C1 segment of cervical spinal cord (tissue), 14 donors: Measurements from ENCODE around the gene PGBD4.

Experiments
- DNase-seq, 14 donors: peaks; one replicate each; lab custom pipeline; 2025; lab: John Stamatoyannopoulos, UW

The PGBD4 gene

DNA sequence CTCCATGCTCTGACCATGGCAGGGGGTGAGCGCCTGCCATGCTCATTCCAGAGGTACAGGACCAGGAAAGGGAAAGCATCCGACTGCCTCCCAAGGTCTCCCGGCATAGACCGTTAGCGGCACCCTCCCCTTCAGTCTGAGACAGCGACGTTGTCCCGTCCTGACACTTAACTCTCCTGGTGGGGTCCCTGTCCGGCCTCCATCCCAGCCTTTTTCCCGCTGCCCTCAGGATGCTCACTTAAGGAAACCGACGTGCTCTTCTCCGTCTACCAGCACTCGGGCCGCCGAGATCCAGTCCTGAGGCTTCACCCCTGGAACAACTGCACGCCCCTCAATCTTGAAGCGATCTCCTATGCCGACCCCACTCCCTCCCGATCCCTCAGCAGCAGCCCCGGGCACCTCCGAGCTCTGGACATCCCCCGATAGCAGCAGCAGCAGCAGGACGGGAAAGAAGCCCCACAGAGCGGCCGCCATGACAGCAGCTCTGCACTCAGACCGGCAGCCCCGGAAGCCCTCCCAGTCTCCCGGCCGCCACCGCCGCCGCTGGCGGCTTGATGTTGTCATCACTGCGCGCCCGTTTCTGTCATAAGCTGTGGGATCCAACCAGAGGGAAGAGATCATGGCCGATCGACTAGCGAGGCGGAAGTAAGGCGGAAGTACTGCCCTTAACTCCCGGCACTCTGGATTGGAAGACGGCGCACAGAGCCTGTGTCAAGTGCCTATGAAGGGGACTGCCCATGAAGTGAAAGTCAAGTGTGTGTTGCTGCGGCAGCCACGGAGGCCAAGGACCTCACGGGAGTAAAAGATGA, at the start of gene PGBD4, which contains the start of gene EMC7:
PGBD4 (plus strand) TSS at position 718 of the 809 bp plus-strand sequence. CDS start 449 bp downstream, outside the sequence.
EMC7 (minus strand) TSS at position 497 of the 809 bp plus-strand sequence; CDS start at position 474, 23 bp downstream.
- peak; percentile 83 to 99 (median 98) for DNase-seq

DNA sequence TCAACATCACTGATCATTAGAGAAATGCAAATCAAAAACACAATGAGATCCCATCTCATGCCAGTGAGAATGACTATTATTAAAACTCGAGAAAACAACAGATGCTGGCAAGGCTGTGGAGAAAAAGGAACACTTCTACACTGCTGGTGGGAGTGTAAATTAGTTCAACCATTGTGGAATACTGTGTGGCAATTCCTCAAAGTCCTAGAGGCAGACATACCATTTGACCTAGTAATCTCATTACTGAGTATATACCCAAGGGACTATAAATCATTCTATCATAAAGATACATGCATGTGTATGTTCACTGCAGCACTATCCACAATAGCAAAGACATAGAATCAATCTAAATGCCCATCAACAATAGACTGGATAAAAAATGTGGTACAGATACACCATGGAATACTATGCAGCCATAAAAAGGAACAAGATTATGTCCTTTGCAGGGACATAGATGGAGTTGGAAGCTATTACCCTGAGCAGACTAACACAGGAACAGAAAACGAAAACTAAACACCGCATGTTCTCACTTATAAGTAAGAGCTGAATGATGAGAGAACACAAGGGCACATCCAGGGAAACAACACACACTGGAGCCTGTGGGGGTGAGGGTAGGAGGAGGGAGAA, 47.7 kb upstream of the PGBD4 start:
- DNase-seq, result no peak

DNA sequence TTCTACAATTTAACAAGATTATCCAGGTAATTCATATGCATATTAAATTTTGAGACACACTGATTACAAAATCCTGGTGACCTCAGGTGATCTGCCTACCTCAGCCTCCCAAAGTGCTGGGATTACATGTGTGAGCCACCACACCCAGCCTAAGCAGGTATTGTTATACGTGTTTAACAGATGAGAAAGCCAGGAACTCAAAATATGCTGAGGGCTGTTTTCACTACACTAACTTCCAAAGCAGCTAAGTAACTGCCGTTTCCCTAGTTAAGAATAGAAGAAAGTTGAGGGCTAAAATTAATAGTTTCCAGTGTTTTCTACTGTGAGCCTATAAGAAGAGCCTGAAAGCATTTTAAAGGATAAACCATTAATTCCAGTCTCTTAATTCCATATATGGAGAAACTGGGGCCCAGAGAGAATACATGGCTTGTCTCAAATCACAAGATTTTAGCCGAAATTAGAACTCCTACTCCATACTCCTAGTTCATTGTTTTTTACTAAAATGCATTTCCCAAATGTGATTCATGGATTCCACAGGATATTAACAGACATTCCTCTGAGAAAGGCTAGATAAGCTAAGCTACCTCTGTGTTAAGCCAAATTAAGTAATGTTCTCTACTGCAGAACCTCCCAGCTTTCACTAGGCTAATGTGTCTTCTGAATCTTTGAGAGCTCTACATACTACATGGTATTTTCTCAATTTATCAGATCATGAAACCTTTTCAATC, 45.9 kb upstream of the PGBD4 start:
- DNase-seq, result no peak

DNA sequence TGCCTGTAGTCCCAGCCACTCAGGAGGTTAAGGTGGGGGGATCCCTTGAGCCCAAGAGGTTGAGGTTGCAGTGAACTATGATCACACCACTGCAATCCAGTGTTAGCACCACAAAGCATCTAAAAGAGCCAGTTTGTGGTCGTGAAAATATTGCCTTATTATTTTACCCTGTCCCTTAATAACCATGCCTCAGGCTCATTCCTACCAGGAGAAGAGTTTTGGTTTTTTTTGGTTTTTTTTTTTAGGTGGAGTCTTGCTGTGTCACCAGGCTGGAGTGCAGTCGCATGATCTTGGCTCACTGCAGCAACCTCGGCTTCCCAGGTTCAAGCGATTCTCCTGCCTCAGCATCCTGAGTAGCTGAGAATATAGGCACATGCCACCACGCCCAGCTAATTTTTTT, 45.0 kb upstream of the PGBD4 start:
- DNase-seq, result no peak

DNA sequence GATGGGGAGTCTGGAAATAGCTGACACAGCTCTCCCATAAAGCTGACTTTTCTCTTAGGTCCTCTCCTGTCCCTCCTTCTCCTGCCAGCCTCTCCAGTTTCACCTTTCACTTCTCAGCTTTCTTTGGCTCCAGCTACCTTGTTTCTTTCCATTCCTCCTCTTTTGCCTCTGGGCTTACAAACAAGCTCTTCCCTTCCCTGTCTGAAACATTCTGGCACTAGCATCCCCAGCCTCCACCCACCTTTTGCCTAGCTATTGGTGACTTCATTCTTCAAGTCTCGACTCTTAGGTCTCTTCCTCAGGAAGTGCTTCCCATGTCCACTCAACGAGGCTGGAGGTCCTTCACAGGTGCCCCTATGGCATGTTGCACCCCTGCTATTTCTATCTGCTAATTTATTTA, 42.4 kb upstream of the PGBD4 start:
- no peak for DNase-seq

DNA sequence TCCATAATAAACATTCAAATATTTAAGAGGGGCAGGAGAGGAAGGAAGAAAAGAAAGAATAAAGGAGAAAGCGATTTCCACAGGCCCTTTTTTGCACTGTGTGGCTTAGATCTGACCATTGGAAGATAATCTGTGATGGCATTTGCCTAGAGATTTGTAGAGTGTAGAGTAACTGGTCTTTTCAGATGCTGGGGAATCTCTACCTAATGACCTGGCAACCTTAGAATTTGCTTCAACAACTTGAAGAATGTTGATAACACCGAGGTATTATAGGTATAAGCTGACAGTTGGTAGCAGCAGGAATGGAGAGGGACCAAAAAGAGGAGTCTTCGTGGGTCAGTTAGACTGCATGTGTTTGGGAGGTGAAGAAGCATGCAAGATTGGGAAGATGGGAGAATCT, 41.9 kb upstream of the PGBD4 start:
- DNase-seq, result no peak

DNA sequence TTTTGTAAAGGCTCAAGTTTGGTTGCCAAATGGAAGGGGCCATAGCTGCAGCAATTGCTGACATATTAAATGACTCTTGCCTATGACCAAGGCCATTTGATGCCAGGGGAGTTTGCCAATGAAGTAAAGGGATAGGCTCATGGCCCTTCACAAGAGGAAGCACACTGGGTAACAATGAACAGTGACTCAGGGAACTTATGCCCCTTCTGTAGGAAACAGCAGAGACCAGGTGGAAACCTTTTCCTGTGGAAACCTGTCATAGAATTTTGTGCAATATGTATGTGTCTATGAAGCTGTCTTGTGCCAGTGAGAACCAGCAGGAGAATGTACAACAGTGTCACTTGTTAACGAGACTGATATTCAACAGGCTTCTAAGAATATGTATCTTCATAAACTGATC, 37.4 kb upstream of the PGBD4 start:
- DNase-seq, result no peak

DNA sequence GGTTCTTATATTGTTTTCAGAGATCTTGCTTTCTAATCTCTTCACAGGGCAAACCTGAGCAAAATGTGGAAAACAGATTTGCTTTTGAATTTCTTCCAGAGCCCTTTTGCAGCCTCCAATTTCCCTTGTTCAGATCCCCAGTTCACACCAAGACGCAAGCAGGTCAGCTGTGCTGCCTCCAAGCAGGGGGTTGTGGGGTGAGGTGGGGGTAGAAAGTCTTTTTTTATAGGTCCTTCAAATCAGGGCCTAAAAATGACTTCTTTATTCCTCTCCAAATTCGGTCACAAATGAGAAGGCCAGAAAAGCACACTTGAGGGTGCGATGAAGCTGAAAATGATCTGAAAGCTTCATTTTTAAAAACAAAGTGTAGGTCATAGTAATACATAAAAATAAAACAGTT, 36.6 kb upstream of the PGBD4 start:
- DNase-seq, result no peak

DNA sequence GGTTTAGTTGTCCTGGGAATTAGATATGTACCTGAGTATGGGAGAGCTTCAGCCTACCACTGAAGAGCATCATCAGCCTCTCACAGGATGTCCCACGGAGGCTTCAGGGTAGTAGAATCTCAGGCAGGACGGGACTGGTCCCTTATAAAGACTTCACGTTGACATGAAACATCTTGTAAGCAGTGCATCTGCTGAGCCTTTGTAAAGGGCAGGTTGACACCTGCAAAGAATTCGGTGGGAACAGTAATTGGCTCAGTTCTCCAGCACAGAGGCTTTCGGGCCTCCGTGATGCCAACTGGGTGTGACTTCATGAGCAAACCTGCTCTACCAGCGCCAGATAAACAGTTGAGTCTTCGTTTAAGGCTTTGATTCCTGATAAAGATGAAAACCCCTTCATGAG, 35.9 kb upstream of the PGBD4 start:
- no peak for DNase-seq

DNA sequence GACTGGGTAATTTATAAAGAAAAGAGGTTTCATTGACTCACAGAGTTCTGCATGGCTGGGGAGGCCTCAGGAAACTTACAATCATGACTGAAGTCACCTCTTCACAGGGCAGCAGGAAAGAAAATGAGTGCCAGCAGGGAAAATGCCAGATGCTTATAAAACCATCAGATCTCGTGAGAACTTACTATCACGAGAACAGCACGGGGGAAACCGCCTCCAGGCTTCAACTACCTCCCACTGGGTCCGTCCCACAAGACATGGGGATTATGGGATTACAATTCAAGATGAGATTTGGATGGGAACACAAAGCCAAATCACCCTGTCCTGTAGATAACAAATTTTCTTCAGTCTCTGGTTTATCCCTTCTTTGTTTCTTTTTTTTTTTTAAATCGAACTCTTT, 31.9 kb upstream of the PGBD4 start:
- DNase-seq, result no peak

DNA sequence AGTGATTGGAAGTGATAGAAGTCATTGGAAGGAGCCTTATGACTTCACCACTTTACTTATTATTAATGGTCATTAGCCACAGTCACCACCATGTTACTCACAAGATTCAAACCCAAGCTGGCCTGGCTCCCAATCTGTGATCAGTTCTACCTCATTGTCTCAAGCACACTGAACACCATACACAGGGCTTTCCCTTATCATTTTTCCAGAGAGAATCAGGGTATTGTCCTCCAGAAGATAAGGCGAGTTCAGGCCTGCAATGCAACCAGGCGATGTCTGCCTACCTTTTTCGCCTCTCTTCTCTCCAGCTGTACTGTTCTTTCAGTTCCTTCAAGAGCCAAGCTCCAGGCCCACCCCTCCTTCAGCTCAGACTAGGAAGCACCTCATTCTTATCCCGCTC, 25.1 kb upstream of the PGBD4 start:
- no peak for DNase-seq

DNA sequence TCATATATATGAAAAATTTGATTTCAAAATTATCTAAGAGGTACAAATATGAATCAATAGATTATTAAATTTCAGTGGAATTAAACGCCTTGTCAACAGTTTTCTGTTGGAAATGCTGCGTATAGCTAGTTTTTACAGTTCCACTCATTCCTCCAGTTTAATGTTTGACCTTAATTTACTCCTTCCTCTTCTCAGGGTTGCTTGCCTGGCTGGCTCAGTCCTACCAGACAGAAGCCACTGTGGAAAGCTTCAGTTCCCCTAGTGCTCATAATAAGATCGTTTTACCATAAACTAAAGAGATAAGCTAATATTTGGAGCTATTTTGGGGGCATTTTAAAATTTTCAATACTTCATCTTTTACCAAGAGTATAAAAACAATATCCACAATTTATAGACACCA, 23.0 kb upstream of the PGBD4 start:
- no peak for DNase-seq

DNA sequence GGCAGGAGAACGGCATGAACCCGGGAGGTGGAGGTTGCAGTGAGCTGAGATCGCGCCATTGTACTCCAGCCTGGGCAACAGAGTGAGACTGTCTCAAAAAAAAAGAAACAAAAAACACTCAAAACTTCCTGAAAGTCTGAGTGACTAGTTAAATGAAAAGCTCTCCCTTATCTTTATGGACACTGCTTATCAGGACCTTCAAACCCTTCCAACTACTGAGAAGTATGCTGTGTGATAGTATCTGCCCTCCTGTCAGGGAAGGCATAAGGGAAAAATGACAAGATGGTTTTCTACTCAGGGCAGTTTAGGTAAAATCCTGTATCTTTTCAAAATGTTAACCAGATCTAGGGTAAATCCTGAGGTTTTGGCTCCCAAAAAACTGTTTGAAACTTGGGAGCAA, 22.0 kb upstream of the PGBD4 start:
- DNase-seq, result no peak

DNA sequence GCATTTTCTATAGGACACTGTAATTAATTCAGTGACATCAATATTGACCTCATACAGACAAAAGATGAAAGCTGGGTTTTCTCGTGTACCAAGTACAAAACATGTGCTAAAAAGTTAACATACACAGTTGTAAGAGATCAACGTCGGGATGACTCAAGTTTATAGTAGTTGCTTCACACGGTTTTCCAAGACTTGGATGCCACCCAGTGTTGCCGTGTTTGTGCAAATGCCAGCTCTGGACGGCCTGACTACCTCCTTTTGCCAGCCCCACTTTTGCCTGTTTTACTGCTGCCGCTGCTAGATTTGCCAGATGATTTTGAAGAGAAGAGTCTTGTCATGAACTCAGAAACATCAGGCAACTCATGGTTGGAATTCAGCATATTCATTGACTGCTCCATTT, 17.8 kb upstream of the PGBD4 start:
- peak in 2 of 14 donors; percentile 2 to 20 for DNase-seq

DNA sequence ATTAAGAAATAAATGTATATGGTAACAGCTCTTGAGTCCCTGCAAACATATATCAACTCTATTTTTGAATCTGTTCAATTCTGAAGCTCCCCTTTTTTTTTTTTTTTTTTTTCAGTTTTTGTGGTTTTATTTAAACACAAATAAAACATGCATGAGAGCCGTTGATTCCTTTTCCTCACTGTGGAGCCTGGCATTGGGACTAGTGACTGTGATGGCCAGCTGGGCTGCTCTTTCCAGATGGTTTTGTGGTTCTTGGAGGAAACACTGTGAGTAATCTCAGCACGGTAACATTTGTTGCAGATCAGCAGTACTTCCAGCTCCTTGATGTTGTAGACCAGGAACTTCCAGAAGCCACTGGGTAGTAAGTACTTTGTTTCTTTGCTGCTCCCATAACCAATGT, 16.1 kb upstream of the PGBD4 start:
- DNase-seq, result no peak

DNA sequence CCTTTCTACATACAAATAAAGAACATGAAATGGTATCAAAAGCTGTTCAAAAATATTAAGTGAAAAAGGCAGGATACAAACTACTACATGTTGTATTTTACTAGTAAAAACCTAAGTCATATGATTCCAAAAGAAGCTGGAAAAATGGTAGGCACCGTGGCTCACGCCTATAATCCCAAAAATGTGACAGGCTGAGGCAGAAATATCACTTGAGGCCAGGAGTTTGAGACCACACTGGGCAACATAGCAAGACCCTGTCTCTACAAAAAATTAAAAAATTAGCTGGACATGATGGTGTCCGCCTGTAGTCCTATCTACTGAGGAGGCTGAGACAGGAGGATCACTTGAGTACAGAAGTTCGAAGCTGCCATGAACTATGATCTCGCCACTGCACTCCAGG, 2.0 kb upstream of the PGBD4 start:
- DNase-seq, result no peak

DNA sequence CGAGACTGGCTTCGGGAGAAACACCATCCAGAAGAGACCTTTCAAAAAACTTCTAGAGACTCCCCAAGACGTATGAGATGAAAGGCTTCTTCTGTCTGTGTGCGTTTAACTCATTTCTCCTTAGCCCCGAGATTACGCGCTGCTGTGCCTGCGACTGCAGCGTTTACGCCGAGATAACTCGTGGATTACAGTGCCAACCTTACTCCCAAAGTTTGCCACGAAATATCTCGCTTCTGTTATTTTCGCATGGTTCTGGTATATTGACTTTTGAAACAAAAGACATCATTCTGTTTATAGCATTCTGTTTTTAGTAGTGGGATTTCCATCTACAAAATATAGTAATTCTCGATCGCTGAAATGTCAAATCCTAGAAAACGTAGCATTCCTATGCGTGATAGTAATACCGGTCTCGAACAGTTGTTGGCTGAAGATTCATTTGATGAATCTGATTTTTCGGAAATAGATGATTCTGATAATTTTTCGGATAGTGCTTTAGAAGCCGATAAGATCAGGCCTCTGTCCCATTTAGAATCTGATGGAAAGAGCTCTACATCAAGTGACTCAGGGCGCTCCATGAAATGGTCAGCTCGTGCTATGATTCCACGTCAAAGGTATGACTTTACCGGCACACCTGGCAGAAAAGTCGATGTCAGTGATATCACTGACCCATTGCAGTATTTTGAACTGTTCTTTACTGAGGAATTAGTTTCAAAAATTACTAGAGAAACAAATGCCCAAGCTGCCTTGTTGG, 467 bp downstream of the PGBD4 start:
- DNase-seq, result peak in 1 of 14 donors; percentile 0

DNA sequence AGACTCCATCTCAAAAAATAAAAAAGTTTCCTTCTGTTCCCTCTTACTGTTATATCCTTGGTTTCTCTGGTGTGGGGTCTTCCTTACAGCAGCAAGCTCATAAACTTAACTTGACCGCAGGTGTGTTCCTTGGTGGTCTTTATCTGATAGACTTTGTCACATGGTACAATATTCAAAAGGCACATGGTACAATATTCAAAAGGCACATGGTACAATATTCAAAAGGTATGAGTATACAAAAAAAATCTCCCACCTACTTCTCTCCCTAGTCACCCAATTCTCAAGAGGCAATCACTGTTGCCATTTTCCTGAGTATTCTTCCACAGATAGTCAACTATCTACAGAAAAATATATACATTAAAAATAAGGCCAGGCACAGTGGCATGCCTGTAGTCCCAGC, 4.5 kb downstream of the PGBD4 start:
- no peak for DNase-seq

DNA sequence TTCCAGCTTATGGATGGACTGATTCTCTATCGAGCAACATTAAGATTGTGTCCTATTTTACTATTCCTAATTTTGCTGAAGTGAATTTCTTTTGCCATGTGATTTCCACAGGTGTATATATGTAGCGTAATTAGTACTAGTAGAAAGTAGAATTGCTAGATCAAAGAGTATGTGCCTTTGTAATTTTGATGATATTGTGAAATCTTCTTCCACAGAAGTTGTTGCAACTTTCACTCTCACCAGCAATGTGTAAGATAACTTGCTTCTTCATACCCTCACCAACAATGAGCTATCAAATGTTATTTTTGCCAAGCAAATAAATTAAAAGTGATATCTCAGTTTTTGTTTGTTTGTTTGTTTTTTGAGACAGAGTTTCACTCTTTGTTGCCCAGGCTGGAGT, 5.4 kb downstream of the PGBD4 start:
- no peak for DNase-seq

DNA sequence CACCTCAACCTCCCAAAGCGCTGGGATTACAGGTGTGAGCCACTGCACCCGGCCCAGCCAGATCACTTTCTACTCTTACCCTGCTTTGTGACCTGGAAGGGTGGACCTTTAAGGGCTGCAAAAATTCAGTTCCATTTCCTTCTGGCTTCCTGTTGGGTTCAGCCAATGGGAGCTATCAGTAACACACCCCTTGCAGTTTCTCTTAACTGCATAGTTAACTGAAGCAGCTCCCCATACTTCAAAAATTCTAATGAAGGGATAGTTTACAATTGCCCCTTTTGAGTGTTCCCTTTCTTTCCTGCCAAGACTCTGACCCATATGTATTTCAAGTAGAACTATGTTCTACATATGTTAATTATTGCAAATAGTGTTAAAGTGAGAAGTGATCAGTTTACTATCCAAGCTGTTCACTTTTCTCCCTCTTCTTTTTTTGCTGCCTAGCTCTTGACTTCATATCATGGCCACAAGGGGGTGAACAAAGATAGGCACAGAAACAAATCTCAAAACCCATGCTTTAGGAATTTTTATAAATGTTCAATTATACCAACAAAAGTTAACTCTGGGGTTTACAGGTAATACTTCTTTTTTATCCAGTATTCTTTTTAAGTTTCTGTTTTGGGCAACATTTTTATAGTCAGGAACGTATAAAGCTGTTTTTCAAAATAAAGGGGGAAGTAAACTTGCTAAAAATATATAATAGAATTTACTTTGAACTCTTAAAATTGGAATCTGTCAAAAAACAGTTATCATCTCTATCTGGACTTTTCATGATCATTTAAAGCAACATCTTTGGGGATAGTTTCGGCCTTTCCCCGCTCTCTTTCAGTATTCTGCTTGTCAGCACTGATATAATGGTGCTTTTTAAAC, 8.1 kb downstream of the PGBD4 start:
- DNase-seq, result no peak

DNA sequence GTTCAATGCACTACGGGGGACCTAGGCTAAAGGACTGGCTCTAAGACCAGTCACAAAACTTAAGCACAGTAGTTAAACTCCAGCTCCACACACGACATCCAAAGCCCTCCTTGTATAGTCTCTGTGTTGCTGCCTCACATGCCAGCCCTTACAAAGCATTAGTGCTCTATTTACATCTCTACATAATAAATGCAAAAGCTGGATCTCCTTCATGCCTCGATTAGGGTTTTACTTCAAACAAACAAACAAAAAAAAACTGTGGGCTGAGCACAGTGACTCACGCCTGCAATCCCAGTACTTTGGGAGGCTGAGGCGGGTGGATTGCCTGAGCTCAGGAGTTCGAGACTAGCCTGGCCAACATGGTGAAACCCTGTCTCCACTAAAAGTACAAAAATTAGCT, 9.6 kb downstream of the PGBD4 start:
- no peak for DNase-seq
